GM20000 (cell line): Measurements from ENCODE around the gene MALL.
"Not testable (repeated sequence)": the region's sequence is repeated elsewhere in the genome, so short reads cannot be mapped to it uniquely, and the experiment has no call there.

ENCODE experiments used
- DNase-seq: peaks from one replicate; pipeline ENCODE4 v3.0.0; 2012; ENCODE audit warnings: low spot score
- CTCF ChIP-seq: IDR thresholded peaks from 2 replicates; pipeline ENCODE4 v1.5.1; 2012; ENCODE audit warnings: mild to moderate bottlenecking, control low read depth; ENCODE audit errors: extremely low read depth, missing control alignments

Gene MALL

DNA sequence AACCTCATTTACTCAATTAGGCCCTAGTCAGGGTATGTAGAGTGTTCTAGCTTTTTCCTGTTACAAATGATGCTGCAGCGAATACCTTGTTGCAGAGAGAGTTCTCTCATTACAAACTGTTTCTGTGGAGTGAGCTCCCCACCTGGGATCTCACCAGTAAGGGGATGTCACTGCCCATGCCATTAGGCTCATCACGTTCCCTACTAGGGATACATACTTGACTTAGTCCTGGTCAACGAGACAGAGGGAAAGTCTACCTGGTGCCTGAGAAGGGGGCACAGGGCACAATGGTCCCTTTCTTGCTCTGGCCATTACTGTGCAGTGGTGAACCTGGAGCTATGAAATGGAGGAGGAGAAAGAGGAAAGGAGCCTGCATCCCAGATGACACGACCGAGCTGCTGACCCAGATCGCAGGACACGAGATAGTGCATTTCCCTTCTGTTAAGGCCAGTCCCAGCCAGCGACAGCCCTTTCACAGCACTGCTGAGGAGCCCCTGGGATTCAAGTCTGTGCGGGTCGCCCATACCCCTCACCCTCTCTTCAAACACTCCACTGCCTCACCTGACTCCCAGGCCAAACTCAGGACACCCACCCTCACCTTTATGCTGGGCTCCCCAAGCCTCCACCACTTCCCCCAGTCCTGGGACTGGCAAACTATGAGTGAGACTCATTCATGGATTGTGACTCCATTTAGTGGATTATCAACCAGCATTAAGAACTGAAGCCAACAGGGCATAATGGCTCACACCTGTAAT is 16.0 kb downstream of the MALL start:
- no peak for TF ChIP-seq CTCF
- DNase-seq = no peak

GRCh38 chr2:110099038-110099425 is 16.6 kb downstream of the MALL start:
- no peak for TF ChIP-seq CTCF
- DNase-seq = no peak

- no peak for DNase-seq
- TF ChIP-seq CTCF = no peak
These were observed 18.0 kb downstream of the MALL start for GRCh38 chr2:110097506-110098220.

GRCh38 chr2:110095994-110096633 is 19.5 kb downstream of the MALL start:
- no peak for TF ChIP-seq CTCF

DNA sequence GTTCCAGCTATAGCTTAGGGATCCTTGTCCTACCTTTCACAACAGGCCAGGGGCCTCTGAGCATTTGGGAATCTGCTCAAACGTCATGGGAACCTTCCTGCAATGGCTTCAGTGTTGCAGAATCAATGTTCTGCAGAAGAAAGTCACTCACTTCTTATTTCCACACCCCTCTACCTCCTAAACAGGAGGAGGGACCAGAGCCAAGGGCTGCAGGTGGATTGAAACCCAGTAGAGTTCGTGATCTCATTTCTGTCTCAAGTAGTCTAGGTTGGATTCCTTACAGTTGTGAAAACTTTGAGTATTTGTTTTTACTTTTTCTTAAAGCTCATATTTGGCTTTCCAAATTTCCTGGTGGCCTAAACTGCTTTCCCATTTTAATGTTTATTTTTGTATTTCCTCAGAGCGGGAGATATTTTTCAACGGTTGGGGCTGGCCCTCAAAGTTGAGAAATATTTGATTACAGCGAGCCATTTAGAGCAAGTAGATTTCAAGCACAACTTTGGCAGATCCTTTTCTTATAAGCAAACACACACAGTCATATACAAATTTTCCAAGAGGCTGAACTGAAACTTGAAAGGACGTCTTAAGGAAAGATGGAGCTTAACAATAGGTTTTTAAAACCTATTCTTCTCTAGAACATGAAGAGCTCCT is 20.6 kb downstream of the MALL start:
- DNase-seq = not testable (repeated sequence)

More at GRCh38 chr2:110095994-110096633, 19.5 kb downstream of the MALL start:
- no peak for DNase-seq

GRCh38 chr2:110093924-110094323 is 21.7 kb downstream of the MALL start:
- DNase-seq = not testable (repeated sequence)

DNA sequence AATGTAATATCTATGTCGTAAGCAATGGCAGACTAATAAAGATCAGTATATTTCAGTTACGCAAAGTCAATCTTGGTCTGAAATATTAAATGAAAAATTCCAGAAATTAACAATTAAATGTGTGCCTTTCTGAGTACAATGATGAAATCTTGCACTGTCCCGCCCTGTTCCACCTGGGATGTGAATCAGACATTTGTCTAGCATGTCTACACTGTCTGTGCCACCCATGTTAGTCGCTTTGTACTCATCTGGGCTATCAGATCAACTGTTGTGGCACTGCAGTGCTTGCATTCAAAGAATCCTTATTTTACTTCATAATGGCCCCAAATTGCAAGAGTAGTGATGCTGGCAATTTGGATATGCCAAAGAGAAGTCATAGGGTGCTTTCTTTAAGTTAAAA is 25.5 kb downstream of the MALL start:
- DNase-seq = not testable (repeated sequence)

DNA sequence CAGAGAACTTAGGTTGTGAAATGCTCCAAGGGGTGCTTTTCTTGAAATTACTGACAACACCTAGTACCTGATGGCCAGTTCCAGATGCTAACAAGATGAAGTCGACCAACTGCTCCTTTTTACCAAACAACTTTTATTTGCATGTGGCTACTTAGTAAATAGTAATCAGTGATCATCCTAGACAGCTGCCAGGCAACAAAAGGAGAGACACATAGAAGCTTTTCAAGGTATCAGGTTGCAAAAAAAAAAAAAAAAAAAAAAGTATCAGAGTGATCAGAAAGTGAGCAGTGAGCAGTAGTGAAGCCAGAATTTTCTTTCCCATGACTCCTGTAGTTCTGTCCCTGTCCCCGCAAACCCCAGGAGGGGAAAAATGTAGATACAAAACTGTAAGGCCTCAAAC is 31.9 kb downstream of the MALL start:
- not testable (repeated sequence) for DNase-seq

DNA sequence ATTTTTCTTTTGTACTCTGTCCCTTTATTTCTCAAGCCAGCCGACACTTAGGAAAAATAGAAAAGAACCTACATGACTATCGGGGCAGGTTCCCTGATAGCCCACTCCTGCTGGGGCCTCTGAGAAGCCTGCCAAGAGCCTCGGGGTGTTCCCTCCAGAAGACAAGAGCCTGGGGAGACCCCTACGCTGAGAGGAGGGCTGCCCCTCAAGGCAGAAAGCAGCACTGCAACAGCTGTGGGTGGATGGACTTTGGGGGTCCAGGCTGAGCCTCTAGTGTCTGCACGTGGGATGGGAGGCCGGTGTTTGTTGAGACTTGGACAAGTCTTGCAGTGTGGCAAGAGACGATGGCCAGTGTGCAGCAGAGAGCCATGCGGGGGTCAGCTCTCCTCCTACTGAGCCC is 32.5 kb downstream of the MALL start:
- DNase-seq = not testable (repeated sequence)

GRCh38 chr2:110078104-110078503 is 37.5 kb downstream of the MALL start:
- not testable (repeated sequence) for DNase-seq

DNA sequence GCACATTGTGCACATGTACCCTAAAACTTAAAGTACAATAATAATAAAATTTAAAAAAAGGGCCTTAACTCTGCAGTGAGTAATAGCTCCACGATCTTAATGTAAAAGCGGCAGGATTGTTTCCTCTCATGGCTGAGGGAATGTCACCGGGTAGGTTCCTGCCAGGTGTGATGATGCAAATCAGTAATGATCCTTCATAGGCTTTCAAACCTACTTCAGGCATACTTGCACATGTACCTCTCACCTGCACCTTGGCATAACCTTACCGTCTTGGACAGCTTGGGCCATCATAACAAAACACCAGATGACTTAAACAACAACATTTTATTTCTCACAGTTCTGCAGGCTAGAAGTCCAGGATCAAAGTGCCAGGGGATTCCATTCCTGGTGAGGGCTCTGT is 39.7 kb downstream of the MALL start:
- not testable (repeated sequence) for DNase-seq

- not testable (repeated sequence) for DNase-seq
These were observed 45.8 kb downstream of the MALL start for GRCh38 chr2:110069869-110070268.

DNA sequence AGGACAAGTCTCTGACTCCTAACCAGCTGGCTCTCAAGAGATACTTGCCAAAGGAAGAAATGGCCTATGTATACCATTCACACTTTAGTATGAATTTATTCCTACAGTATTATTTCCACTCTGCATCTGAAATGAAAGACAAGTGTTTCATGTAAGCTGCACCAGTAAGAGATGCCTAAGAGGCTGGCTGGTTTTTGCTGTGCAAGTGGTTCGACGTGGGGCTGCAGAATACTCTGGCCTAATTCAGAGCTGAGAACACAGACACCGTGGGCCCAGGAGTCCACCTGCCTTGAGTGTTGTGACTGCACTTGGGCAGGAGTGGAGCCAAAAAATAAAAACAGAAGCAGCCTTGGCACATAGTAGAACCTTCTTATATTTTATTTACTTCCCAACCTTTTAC is 47.5 kb downstream of the MALL start:
- DNase-seq = not testable (repeated sequence)

GRCh38 chr2:110062332-110062731 is 53.3 kb downstream of the MALL start:
- not testable (repeated sequence) for DNase-seq

- DNase-seq = not testable (repeated sequence)
These were observed 55.1 kb downstream of the MALL start for GRCh38 chr2:110060550-110060949.
